ENCODE measurements around the gene SAPCD2.
"Not testable (repeated sequence)": the region's sequence is repeated elsewhere in the genome, so short reads cannot be mapped to it uniquely, and the experiment has no call there.

SAPCD2 gene

GRCh38 chr9:137066096-137066861 is 4.1 kb downstream of the SAPCD2 start:
- H3K4me3 ChIP-seq (ENCODE audit: low read depth, low read length), result no peak overlapping the region
- TF ChIP-seq CTCF (IDR thresholded peaks at IDR 0.05; ENCODE audit: borderline replicate concordance, insufficient read depth, low read depth, low read length), result no peak

DNA sequence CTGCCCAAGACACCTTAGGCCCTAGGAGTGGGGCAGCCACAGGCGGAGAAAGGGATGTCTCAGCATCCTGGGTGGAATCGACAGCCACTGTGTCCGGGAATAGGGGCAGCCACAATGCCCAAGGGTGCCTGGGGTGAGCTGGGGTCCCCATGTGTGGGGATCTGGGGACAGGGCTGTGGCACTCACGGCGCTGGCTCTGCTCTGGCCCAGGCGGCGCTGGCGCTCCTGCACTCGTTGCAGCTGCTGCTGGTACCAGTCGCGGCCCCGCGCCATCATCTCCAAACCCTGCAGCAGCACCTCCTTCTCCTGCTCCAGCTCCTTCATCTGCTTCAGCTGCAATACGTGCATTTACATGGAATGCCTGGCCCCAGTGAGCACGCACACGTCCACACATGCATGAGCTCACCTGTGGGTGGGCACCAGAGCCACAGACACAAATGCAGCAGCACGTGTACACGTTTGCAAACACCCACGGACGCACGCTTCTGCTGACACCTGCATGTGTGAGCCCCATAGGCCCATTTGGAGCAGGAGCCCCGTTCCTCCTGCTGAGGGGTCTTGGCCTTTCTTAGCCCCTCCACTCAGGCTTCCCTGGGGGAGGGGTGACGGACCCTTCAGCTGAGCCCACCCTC is 4.9 kb downstream of the SAPCD2 start:
- TF ChIP-seq CTCF (IDR thresholded peaks at IDR 0.05; ENCODE audit: borderline replicate concordance, insufficient read depth, low read depth, low read length), result no peak
- no peak overlapping the region for H3K4me3 ChIP-seq (ENCODE audit: low read depth, low read length)

- H3K4me3 ChIP-seq (ENCODE audit: low read depth, low read length), result no peak overlapping the region
- TF ChIP-seq CTCF (IDR thresholded peaks at IDR 0.05; ENCODE audit: borderline replicate concordance, insufficient read depth, low read depth, low read length), result no peak
These were observed 5.5 kb downstream of the SAPCD2 start for GRCh38 chr9:137064880-137065164.

- no peak overlapping the region for H3K4me3 ChIP-seq (ENCODE audit: low read depth, low read length)
- peak; percentile 95 for TF ChIP-seq CTCF (IDR thresholded peaks at IDR 0.05; ENCODE audit: borderline replicate concordance, insufficient read depth, low read depth, low read length)
These were observed 6.1 kb downstream of the SAPCD2 start for GRCh38 chr9:137064027-137064879.

- no peak overlapping the region for H3K4me3 ChIP-seq (ENCODE audit: low read depth, low read length)
- TF ChIP-seq CTCF (IDR thresholded peaks at IDR 0.05; ENCODE audit: borderline replicate concordance, insufficient read depth, low read depth, low read length), result no peak
These were observed 6.9 kb downstream of the SAPCD2 start for GRCh38 chr9:137063311-137064026.

- H3K4me3 ChIP-seq (ENCODE audit: low read depth, low read length), result not testable (repeated sequence)
These were observed 7.6 kb downstream of the SAPCD2 start for GRCh38 chr9:137062798-137063197.

- no peak for TF ChIP-seq CTCF (IDR thresholded peaks at IDR 0.05; ENCODE audit: borderline replicate concordance, insufficient read depth, low read depth, low read length)
- H3K4me3 ChIP-seq (ENCODE audit: low read depth, low read length), result no peak overlapping the region
These were observed 8.0 kb downstream of the SAPCD2 start for GRCh38 chr9:137062384-137062783.

All from GM12875 (cell line).